Activated CD8-positive, alpha-beta memory T cell treated with anti-CD3 and anti-CD28 coated beads, Interleukin-2, amount 50 U/mL, for 4 hours (primary cell): ENCODE measurements around the gene ZNF563.

Experiments
- DNase-seq: peaks from one replicate; pipeline ENCODE4 v3.0.0-alpha.2; 2020

ZNF563 gene

GRCh38 chr19:12294249-12295158 lies 38.9 kb downstream of the ZNF563 start, which contains the start of gene ZNF44:
TSS of gene ZNF44 (minus strand) at chr19:12294883. CDS start at chr19:12294694, 189 bp downstream.
- DNase-seq: peak; percentile 94

- peak; percentile 32 for DNase-seq
These were observed 39.6 kb downstream of the ZNF563 start for GRCh38 chr19:12293777-12294248.

- no peak for DNase-seq
These were observed 43.7 kb downstream of the ZNF563 start for GRCh38 chr19:12289790-12290065.

- no peak for DNase-seq
These were observed 45.4 kb downstream of the ZNF563 start for GRCh38 chr19:12287958-12288500.

- DNase-seq: no peak
These were observed 48.8 kb downstream of the ZNF563 start for GRCh38 chr19:12284631-12285030.

GRCh38 chr19:12284226-12284625 lies 49.2 kb downstream of the ZNF563 start:
- DNase-seq: no peak

- DNase-seq: no peak
These were observed 54.7 kb downstream of the ZNF563 start for GRCh38 chr19:12278713-12279112.

GRCh38 chr19:12272980-12273901 lies 60.2 kb downstream of the ZNF563 start:
- no peak for DNase-seq

GRCh38 chr19:12272386-12272785 lies 61.0 kb downstream of the ZNF563 start:
- no peak for DNase-seq

- DNase-seq: no peak
These were observed 62.6 kb downstream of the ZNF563 start for GRCh38 chr19:12270854-12271253.
